T-helper 2 cell (primary cell): ENCODE data around the gene EDDM13.
"Not testable (repeated sequence)": the region's sequence is repeated elsewhere in the genome, so short reads cannot be mapped to it uniquely, and the experiment has no call there.

Source experiments
- DNase-seq, 5 experiments: peaks; one replicate each; pipeline versions ENCODE4 v3.0.0 to v3.0.0-alpha.2; 2012 to 2022
- total RNA-seq, 2 donors: gene quantifications; one replicate each; lab custom pipeline; 2026; lab: John Stamatoyannopoulos, UW

EDDM13 gene, protein sequence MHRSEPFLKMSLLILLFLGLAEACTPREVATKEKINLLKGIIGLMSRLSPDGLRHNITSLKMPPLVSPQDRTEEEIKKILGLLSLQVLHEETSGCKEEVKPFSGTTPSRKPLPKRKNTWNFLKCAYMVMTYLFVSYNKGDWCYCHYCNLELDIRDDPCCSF
- total RNA-seq: 0 reads per million in 2 donors

DNA sequence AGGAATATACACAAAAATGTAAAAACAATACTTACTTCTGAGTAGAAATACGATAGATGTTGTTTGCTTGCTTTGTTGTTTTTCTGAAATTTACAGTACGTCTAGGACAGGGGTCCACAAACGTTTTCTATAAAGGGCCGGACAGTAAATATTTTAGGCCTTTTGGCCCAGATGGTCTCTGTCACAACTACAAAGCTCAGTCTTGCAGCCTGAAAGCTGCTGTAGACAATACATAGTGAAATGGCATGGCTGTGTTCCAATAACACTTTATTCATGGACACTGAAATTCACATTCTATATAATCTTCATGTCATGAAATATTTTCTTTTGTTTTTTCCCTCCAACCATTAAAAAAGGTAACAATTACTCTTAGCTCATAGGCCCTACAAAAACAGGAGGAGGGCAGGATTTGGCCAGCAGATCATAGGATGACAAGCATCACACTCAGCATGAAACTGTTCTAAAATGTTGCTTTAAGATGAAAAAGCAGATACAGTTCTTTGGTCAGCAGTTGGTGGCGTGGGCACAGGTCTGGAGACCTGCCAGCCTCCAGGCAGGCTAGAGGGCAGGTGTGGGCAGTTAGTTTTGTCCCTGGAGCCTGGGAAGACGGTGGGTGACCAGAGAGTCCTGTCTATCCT, at the start of gene EDDM13:
EDDM13 (plus strand) TSS at position 588 of the 638 bp plus-strand sequence. CDS start 87 bp downstream, outside the sequence.
- DNase-seq: no peak

DNA sequence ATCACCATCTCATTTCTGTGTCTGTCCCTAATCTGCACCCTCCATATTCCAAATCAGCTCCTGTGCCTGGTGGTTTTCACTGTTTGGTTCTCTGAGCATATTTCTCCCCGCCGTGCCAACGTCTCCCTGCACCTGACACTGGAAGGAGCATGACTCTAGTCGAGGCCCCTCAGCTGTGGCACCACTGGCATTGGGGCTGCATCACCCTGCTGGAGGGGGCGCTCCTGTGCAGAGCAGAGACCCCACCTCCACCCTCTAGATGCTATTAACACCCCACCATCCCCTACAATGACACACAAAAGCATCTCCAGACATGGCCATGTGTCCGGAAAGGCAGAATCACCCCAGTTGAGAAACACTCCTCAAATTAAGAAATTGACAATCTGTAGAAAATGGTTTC, 49.6 kb upstream of the EDDM13 start:
- no peak for DNase-seq

DNA sequence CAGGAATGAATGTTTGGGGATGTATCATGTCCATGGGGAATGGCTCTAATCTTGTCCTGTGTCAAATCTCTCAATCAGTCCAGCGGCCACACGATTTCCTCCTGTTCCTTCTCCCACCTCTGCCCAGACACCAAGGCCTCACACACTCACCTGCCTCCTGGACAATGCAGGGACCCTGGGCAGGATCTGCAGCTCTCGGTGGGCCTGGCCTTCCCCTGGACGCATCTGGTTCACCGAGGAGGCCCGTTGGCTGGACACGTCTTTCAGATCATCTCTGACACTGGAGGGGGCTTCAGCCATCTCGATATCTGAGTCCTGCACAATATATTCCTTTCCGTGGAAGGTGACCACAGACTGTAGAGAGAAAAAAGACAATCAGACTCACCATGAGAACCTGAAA, 49.1 kb upstream of the EDDM13 start:
- DNase-seq: no peak

DNA sequence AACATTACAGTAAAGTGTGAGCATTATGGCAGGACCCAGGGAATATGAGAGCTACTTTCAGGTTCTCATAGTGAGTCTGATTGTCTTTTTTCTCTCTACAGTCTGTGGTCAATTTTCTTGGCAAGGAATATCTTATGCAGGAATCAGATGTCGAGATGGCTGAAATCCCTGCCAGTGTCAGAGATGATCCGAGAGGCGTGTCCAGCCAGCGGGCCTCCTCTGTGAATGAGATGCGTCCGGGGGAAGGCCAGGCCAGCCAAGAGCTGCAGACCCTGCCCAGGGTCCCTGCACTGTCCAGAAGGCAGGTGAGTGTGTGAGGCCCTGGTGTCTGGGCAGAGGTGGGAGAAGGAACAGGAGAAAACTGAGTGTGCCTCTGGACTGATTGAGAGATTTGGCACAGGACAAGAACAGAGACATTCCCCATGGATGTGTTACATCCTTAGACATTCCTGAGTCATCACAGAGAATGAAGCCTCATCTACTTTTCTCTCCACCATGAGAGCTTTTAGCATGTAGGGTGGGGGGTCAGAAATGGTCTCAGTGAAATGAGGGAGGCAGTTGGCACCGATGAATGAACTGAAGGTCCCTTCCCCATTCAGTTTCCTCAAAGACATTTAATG, 27.3 kb upstream of the EDDM13 start:
- no peak for DNase-seq

DNA sequence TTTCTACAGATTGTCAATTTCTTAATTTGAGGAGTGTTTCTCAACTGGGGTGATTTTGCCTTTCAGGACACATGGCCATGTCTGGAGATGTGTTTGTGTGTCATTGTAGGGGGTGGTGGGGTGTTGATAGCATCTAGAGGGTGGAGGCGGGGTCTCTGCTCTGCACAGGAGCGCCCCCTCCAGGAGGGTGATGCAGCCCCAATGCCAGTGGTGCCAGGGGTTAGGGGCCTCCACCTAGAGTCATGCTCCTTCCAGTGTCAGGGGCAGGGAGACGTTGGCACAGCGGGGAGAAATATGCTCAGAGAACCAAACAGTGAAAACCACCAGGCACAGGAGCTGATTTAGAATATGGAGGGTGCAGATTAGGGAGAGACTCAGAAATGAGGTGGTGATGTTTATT, 26.8 kb upstream of the EDDM13 start:
- DNase-seq: not testable (repeated sequence)

DNA sequence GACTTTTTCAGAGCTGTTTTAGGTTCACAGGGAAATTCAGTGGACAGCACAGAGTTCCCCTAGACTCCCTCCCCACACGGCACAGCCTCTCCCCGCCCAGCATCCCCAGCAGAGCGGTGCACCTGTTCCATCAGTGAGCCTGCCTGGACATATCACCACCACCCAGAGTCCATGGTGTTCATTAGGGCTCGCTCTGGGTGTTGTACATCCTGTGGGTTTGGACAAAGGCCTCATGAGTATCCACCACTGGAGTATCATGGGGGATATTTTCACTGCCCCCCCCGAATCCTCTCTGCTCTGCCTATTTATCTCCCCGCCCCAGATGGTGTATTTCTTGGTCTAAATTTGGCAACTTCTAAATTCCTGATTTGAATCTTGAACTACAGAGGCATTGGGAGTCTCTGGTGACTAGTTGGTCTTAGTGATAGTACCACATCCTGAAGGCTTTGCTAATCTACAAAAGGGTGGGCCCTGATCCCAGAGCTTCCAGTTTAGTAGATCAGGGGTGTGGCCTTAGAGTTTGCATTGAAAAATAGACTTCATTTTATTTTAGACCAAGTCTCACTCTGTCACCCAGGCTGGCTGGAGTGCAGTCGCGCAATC, 23.7 kb upstream of the EDDM13 start:
- DNase-seq: not testable (repeated sequence)

DNA sequence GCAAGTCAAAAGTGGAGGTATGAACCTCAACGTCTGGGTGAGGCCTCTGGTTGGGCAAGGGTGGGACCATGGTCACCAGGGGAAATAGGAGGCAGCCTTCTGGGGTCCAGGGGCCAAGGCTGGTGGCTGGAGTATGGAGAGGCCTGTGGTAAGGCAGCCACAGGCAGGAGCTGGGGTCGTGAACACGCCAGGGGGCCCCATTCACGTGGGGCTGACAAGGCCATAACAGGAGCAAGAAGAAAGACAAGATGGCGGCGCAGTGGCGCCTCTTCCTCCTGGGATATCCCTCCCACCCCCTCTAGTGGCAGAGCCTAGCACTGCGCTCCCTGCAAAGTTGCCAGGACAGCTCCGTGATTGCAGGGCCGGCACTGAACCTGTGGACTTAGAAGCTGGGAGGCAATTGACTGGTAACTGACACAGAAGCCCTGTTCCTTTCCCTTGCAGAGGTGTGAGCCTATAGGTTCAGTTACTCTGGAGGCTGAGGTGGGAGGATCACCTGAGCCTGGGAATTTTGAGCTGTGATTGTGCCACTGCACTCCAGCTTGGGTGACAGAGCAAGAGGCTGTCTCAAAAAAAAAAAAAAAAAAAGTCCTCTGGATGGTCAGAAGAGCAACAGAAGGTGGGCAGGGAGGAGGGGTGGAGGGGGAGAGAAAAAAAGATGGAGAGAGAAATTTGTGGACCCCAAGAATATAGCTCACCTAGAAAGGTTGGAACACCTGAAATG, 19.7 kb upstream of the EDDM13 start:
- peak; percentile 21 to 75 (median 44) for DNase-seq

DNA sequence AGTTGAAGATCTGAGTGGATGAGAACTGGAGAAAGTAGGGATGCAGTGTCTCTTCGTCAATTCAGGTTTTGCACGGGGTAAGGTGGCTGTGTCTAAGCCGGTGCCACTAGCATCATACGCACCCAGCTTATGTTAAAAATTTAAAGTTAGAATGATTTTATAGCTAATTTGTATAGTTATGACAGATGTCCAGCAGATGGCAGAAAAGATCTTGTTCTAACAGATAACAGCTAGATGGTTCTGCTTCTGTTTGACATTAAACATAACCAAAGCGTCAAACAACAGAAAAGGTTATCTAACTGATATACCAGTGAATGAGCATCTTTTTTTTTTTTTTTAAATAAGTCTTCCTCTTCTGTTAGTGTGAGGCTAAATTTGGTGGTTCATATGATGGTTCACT, 18.8 kb upstream of the EDDM13 start:
- peak in 2 of 5 experiments; percentile 8 to 60 for DNase-seq

DNA sequence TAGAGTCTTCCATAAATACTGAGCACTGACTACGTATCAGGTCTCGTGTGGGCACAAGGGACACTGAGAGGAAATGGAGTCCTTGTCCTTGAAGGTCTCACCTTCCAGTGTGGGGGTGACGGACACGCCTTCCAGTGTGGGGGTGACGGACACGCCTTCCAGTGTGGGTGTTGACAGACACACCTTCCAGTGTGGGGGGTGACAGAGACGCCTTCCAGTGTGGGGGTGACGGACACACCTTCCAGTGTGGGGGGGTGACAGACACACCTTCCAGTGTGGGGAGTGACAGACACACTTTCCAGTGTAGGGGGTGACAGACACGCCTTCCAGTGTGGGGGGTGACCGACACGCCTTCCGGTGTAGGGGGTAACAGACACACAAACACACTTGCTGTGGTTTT, 14.3 kb upstream of the EDDM13 start:
- DNase-seq: no peak

DNA sequence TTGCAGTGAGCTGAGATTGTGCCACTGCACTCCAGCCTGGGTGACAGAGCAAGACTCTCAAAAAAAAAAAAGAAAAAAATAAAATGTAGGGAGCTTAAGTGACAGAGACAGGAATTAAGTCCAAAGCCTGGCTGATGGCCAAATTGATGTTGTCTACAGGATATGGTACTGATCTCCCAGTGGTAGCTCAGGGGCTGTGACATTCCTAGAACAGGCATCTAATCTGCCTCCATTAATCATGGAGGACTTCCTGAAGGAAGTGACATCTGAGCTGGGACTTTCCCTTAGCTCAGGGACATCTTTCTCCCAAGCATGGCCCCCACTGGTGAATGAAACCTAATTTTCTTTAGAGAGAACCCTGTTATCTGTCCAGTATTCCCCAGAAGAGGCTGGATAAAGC, 11.4 kb upstream of the EDDM13 start:
- no peak for DNase-seq

DNA sequence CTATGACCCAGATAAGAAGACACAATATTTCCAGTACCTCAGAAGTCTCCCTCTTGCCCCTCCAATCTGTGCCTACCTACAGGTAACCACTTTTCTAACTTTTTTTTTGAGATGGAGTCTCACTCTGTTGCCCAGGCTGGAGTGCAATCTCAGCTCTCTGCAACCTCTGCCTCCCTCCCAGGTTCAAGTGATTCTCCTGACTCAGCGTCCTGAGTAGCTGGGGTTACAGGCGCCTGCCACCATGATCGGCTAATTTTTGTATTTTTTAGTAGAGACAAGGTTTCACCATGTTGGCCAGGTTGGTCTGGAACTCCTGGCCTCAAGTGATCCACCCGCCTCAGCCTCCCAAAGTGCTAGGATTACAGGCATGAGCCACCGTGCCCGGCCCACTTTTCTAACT, 10.6 kb upstream of the EDDM13 start:
- not testable (repeated sequence) for DNase-seq

DNA sequence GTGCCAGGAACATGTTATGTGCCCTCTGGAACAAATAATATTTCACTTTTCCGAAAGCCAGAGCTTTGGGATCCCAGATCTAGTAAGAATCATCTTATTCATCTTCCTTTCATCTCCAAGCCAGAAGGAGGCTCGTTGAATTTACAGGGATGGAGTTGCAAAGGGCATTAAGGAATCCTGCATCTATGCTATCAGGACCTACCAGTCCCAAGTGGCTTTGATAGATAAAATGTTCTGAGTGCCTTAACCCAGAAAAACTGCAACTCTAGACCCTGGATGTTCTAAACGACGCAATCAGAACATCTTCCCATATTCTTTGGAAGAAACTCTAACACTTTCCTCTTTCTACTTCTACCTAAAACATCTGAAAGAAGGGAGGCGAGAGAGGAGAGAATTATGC, 9.2 kb upstream of the EDDM13 start:
- DNase-seq: no peak

DNA sequence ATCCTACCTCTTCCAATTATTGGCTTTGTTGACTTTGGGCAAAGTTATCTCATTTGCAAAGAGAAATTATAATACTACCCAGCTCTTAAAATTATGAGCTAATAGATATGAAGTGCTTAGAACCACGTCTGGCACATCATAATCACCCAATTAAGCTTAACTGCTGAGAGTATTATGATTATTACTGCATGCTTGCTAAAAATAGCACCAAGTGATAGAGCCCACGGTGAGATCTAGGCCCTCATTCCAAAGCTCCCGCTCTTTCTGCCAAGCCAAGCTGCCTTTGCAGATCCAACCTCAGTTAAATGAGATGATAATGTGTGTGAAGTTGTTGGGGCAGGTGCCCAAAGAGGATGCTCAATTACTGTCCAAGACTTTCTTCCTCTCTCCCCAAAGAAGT, 6.5 kb upstream of the EDDM13 start:
- DNase-seq: no peak

DNA sequence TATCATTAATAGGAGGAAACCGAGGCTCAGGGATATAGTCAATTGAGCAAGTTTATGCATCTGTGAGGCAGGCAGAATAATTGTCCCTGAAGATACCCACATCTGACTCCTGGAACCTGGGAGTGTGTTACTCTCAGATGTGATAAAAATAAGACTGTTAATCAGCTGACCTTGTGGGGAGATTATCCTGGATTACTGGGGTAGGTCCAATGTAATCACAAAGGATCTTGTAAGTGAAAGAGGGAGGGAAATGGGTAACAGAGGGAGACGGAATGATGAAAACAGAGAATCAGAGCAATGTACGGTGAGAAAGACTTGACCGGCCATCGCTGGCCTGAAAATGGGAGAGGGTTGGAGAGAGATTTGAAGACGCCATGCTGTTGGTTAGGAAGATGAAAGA, 3.2 kb upstream of the EDDM13 start:
- DNase-seq: no peak

DNA sequence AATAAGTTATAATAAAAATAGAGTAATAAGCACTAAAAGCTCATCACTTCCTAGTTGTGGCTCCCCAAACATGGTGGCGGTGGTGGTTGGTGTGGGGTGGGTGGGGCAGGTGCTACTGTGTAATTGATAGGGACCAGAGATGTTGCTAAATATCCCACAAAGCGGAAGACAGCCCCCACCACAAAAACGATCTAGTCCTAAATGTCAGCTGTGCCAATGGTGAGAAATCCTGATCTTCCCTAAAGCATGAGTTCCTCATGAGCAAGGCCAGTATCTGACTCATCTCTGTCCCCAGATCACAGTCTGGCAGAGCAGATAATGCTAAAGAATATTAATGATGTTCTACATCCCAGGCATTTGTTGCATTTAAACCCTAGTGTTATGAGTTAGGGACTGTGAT, 1.9 kb upstream of the EDDM13 start:
- no peak for DNase-seq

DNA sequence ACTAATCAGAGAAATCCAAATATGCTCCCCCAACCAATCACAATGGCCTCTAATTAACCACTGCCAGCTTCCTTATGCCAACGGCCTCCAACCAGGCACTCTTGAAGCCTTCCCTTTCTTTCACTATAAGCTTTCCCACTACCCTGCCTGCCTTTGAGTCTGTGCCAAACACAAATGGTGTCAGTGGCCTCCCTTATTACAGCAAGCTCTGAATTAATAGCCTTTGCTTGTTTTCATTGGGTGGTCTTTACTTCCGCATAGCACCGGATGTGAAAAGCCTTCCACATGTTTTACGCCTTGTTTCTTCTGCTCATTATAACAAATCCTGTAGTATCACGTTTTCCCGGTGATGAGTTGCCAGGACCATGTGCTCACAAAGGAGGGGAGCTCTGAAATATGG, 1.4 kb upstream of the EDDM13 start:
- DNase-seq: no peak

DNA sequence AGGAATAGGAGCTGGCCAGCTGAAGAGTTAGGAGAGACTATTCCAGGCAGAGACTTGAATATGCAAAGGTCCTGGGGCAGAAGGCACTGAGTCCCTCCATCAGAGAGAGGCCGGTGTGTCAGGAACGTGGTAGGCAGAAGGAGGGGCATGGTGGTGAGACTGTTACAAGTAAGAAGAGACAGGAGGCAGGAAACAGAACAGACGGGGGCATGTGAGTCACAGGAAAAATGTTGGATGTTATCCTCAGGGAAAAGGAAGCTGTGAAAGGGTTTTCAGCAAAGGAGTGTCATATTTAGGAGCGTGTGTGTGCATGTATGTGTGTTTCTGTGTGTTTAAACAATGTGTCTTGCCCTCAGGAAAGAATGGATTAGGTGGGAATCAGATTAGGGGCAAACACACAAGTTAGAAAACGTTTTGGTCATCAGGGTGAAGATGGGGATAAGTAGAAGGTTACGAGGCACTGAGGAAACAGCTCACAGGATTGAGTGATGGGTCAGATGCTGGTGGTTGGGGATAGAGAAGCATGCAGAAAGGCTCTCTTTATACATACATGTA, 1.1 kb downstream of the EDDM13 start:
- DNase-seq: no peak

DNA sequence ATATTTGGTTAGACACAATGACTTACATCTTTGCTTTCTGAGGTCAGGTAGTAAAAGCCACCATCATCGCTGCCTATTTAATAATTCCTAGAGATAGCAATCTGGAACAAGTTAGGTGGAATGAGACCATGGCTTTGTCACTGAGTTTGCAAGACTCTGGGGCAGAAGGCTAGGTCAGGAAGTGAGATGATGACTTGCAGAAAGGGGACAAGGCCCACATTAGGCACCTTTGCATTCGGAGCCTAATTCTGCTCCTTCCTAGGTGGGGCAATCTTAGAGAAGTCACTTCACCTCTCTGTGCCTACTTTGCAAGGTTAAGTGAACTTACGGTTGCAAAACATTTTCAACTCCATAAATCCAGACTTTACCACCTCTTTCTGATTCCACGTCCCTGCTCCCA, 10.3 kb downstream of the EDDM13 start:
- no peak for DNase-seq

DNA sequence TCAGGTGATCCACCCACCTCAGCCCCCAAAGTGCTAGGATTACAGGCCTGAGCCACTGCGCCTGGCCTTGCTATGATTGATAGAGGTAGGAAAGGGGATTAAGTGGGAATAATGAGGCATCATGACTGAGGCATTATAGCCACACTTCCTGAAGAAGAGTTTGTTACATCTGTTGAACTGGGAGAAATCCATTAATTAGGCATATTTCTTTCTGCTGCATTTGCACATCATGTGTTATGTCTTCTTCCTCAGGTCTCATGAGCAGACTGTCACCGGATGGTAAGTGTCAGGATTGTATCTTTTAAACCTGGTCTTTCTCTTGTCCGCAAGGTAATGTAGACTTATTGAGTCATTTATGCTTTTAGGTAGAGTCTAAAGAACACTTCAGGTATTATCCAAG, 12.2 kb downstream of the EDDM13 start:
- no peak for DNase-seq

DNA sequence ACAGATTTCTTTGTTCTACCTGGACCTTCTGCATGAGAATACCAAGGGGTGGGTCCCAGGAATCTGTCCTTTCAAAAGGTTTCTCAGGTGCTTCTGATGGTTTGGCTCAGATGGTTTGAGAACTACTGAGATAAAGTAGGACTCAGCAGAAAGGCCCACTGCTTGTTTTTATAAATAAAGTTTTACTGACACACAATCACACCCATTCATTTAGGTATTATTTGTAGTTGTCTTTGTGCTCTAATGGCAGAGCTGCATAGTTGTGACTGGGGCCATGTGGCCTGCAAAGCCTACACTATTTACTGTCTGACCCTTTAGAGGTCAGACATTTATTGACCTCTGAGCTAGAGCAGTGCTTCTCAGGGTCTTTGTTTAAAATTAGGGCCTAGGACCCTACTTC, 17.6 kb downstream of the EDDM13 start:
- DNase-seq: no peak

DNA sequence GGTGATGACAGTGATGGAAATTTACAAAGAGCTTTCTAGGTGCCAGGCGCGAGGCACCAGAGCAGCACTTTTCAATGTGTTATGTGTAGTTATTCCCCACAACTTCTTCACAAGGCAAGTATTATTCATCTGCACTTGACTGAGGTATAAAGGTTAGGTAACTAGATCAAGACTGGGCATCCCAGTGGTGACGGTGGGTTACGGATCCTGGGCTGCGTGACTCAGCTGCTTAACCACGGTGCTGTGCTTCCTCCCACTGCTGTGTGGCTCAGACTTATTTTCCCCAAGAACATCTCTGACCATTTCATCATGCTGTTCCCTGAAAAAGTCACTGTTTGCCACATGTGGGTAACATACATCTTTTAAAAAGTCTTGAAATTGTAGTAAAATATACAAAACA, 19.3 kb downstream of the EDDM13 start:
- DNase-seq: no peak

DNA sequence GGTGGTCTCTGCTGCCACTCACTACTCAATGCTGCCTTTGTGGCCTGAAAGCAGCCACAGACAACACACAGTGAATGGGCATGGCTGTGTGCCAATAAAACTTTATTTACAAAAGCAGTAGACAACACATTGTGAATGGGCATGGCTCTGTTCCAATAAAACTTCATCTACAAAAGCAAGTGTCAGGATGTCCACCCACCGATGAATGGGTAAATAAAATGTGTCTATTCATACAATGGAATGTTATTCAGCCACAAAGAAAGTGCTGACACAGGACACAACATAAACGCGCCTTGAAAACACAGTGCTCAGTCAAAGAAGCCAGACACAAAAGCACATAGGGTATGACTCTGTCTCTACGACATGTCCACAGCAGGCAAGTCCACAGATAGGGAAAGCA, 22.0 kb downstream of the EDDM13 start:
- no peak for DNase-seq
